Neutrophil (primary cell): ENCODE results near the gene NXPH3.

Source experiments
- H3K27ac ChIP-seq: fragments of 200-600 bp; sonication (generic); 2 replicates; pipeline ENCODE4 v1.5.1; 2016; ENCODE audit warnings: mild to moderate bottlenecking, moderate library complexity
- H3K27me3 ChIP-seq: fragments of 200-600 bp; sonication (generic); 2 replicates; pipeline ENCODE4 v1.6.0; 2016; ENCODE audit warnings: mild to moderate bottlenecking
- H3K36me3 ChIP-seq: fragments of 200-600 bp; sonication (generic); 2 replicates; pipeline ENCODE4 v1.5.1; 2017
- H3K4me1 ChIP-seq, 2 experiments: fragments of 200-600 bp in 1 of 2; sonication (generic) in 1 of 2; 1 replicate in 1 of 2; 2 replicates in 1 of 2; pipeline versions ENCODE4 v1.5.1 to v1.6.1; 2013 to 2016; ENCODE audit warnings: low read depth in 1 of 2, low read length in 1 of 2, mild to moderate bottlenecking in 1 of 2, moderate library complexity in 1 of 2; ENCODE audit not compliant: control insufficient read depth in 1 of 2, insufficient read depth in 1 of 2
- H3K4me3 ChIP-seq, 2 experiments: fragments of 200-600 bp in 1 of 2; sonication (generic) in 1 of 2; 1 replicate in 1 of 2; 2 replicates in 1 of 2; pipeline ENCODE4 v1.5.1; 2013 to 2016; ENCODE audit warnings: low read depth in 1 of 2, low read length in 1 of 2, mild to moderate bottlenecking in 1 of 2, moderate library complexity in 1 of 2
- H3K9me3 ChIP-seq: fragments of 200-600 bp; sonication (generic); 2 replicates; pipeline ENCODE4 v1.5.1; 2016
- CTCF ChIP-seq: fragments of 200-600 bp; sonication (generic); IDR thresholded peaks from 2 replicates; pipeline ENCODE4 v1.5.1; 2016; ENCODE audit warnings: antibody characterized with exemption

Gene NXPH3

GRCh38 chr17:49582789-49583188 lies 7.1 kb downstream of the NXPH3 start:
- H3K4me3 ChIP-seq = no peak overlapping the region
- peaks cover 19% of the 10 kb centered on the region for H3K27me3 ChIP-seq
- H3K4me1 ChIP-seq = no peaks in the 10 kb centered on the region
- no peaks in the 10 kb centered on the region for H3K9me3 ChIP-seq
- no peak for TF ChIP-seq CTCF
- H3K36me3 ChIP-seq = no peaks in the 10 kb centered on the region
- no peak overlapping the region for H3K27ac ChIP-seq

- TF ChIP-seq CTCF = no peak
- H3K27me3 ChIP-seq = peaks cover 15% of the 10 kb centered on the region
- no peak overlapping the region for H3K27ac ChIP-seq
- H3K36me3 ChIP-seq = no peaks in the 10 kb centered on the region
- no peaks in the 10 kb centered on the region for H3K4me1 ChIP-seq
- H3K4me3 ChIP-seq = no peak overlapping the region
- no peaks in the 10 kb centered on the region for H3K9me3 ChIP-seq
Observed at GRCh38 chr17:49583226-49583625, 7.6 kb downstream of the NXPH3 start.

GRCh38 chr17:49583889-49584288 lies 8.2 kb downstream of the NXPH3 start:
- Histone ChIP-seq H3K36me3 (no peaks in the 10 kb centered on the region), H3K9me3 (no peaks in the 10 kb centered on the region), H3K4me3 (no peak overlapping the region), H3K4me1 (no peaks in the 10 kb centered on the region), H3K27ac (no peak overlapping the region), H3K27me3 (peaks cover 8% of the 10 kb centered on the region)
- TF ChIP-seq CTCF = no peak

GRCh38 chr17:49585422-49586027 lies 9.9 kb downstream of the NXPH3 start:
- Histone ChIP-seq H3K9me3 (no peaks in the 10 kb centered on the region), H3K27ac (no peak overlapping the region), H3K4me3 (no peak overlapping the region), H3K4me1 (no peaks in the 10 kb centered on the region), H3K36me3 (no peaks in the 10 kb centered on the region), H3K27me3 (no peaks in the 10 kb centered on the region)
- no peak for TF ChIP-seq CTCF

DNA sequence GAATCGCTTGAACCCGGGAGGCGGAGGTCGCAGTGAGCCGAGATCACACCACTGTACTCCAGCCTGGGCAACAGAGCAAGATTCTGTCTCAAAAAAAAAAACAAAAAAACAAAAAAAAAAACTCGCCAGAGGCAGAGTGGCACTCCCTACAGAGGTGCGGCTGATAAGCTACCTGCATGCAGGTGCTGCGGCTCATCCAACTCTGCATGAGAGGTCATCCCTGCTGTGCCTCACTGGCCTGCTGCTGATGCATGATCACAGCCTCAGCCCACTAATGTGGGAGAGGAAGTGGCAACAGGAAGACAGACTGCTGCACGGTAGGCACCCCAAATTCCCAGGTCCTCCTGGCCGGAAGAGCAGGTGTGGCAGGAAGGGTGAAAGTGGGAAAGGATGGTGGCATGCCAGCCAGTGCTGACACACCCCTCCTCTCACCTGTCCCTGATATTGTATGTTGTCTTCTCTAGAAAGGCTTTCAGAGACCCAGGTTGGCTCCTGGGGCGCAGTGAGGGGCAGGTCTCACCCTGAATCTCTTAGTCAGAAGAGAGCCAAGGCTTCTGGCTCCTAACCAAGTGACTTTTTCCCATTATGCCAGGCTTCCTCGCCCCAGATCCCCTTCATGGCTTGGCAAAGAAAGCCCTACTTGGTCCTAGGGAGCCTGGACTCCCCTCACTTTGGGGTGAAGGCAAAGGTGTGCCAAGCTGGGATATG lies 11.8 kb downstream of the NXPH3 start:
- Histone ChIP-seq H3K36me3 (peaks cover 2% of the 10 kb centered on the region), H3K27me3 (no peaks in the 10 kb centered on the region), H3K4me1 (no peaks in the 10 kb centered on the region), H3K4me3 (no peak overlapping the region), H3K9me3 (no peaks in the 10 kb centered on the region), H3K27ac (no peak overlapping the region)
- TF ChIP-seq CTCF = no peak
